ENCODE measurements around the gene DICER1. TPM values are rescaled to one million over a fixed set of nuclear protein-coding genes. Genes with fewer than 3 reads are reported as not detected.

Gene DICER1
- total RNA-seq, 4 donors from 2014 or later, result 64.3 to 125 (median 78.0) TPM

DNA sequence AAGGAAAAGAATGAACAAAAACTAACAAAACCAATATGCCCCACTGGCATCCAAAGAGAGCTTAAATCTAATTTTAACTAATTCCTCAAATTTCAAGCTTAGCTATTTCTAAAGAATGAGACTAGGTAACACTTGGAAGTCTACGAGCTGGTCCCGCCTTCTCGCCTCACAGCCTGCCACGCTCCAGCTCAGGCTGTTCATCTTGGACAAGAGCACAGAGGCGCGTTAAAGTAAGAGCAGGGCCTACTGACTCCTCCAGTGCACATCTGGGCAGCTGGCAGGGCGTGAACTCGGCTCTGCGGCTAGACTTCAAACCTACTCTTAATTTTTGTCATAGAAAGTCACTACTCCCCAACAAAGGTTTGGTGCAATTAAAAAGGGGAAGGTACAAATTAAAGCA is 64.6 kb downstream of the DICER1 start:
- no peaks in the 10 kb centered on the region for H3K4me1 ChIP-seq
- no peaks in the 10 kb centered on the region for H3K9me3 ChIP-seq
- no peak for DNase-seq
- TF ChIP-seq, protein P1, sequence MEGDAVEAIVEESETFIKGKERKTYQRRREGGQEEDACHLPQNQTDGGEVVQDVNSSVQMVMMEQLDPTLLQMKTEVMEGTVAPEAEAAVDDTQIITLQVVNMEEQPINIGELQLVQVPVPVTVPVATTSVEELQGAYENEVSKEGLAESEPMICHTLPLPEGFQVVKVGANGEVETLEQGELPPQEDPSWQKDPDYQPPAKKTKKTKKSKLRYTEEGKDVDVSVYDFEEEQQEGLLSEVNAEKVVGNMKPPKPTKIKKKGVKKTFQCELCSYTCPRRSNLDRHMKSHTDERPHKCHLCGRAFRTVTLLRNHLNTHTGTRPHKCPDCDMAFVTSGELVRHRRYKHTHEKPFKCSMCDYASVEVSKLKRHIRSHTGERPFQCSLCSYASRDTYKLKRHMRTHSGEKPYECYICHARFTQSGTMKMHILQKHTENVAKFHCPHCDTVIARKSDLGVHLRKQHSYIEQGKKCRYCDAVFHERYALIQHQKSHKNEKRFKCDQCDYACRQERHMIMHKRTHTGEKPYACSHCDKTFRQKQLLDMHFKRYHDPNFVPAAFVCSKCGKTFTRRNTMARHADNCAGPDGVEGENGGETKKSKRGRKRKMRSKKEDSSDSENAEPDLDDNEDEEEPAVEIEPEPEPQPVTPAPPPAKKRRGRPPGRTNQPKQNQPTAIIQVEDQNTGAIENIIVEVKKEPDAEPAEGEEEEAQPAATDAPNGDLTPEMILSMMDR (IDR thresholded peaks at IDR 0.05), result no peak
- no peak for TF ChIP-seq POLR2A (IDR thresholded peaks at IDR 0.05)
- H3K27ac ChIP-seq, result no peak overlapping the region
- H3K36me3 ChIP-seq, result peaks cover 0 to 81% (median 0%) of the 10 kb centered on the region in 3 donors
- no peak overlapping the region for H3K4me3 ChIP-seq
- H3K27me3 ChIP-seq, result no peaks in the 10 kb centered on the region

- H3K36me3 ChIP-seq, result peaks cover 0 to 85% (median 0%) of the 10 kb centered on the region in 3 donors
- no peak overlapping the region for H3K4me3 ChIP-seq
- no peak overlapping the region for H3K27ac ChIP-seq
- H3K4me1 ChIP-seq, result no peaks in the 10 kb centered on the region
- TF ChIP-seq POLR2A (IDR thresholded peaks at IDR 0.05), result no peak
- TF ChIP-seq, protein P1 (IDR thresholded peaks at IDR 0.05), result no peak
- H3K9me3 ChIP-seq, result no peaks in the 10 kb centered on the region
- H3K27me3 ChIP-seq, result no peaks in the 10 kb centered on the region
- no peak for DNase-seq
These were observed 65.7 kb downstream of the DICER1 start for GRCh38 chr14:95091581-95091980.

GRCh38 chr14:95088665-95089064 is 68.7 kb downstream of the DICER1 start:
- Histone ChIP-seq H3K4me1 (no peaks in the 10 kb centered on the region), H3K36me3 (peaks cover 0 to 73% (median 0%) of the 10 kb centered on the region in 3 donors)
- no peak for DNase-seq

GRCh38 chr14:95087619-95088018 is 69.7 kb downstream of the DICER1 start:
- no peak overlapping the region for H3K4me3 ChIP-seq
- TF ChIP-seq, protein P1 (IDR thresholded peaks at IDR 0.05), result no peak
- no peak for TF ChIP-seq POLR2A (IDR thresholded peaks at IDR 0.05)
- peaks cover 0 to 63% (median 0%) of the 10 kb centered on the region in 3 donors for H3K36me3 ChIP-seq
- no peak overlapping the region for H3K27ac ChIP-seq
- DNase-seq, result no peak
- no peaks in the 10 kb centered on the region for H3K27me3 ChIP-seq
- H3K9me3 ChIP-seq, result no peaks in the 10 kb centered on the region
- H3K4me1 ChIP-seq, result no peaks in the 10 kb centered on the region

More at GRCh38 chr14:95088665-95089064, 68.7 kb downstream of the DICER1 start:
- Histone ChIP-seq H3K27me3 (no peaks in the 10 kb centered on the region), H3K27ac (no peak overlapping the region), H3K9me3 (no peaks in the 10 kb centered on the region), H3K4me3 (no peak overlapping the region)
- TF ChIP-seq POLR2A (IDR thresholded peaks at IDR 0.05), result no peak
- TF ChIP-seq, protein P1 (IDR thresholded peaks at IDR 0.05), result no peak

DNA sequence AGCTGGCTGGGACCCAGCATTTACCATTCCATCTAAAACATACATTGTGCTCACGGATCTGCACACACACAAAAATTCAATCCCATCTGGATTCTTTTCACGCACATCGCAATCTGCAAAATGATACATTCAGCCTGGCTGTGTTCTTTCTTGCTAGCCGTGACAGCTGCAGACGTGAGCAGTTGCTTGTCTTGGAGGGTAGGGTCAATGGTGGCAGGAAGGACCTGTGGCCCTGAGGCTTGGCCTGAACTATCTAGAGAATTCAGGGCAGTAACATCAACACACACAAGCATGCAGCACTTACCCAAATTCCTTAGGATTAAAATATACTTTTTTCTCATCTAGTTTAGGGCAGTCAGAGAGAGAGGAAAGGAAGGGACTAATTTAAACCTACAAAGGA is 72.0 kb downstream of the DICER1 start:
- H3K27me3 ChIP-seq, result no peaks in the 10 kb centered on the region
- H3K4me3 ChIP-seq, result no peak overlapping the region
- H3K27ac ChIP-seq, result no peak overlapping the region
- TF ChIP-seq POLR2A (IDR thresholded peaks at IDR 0.05), result no peak
- TF ChIP-seq, protein P1 (IDR thresholded peaks at IDR 0.05), result no peak
- no peaks in the 10 kb centered on the region for H3K9me3 ChIP-seq
- H3K36me3 ChIP-seq, result peaks cover 0 to 40% (median 0%) of the 10 kb centered on the region in 3 donors
- DNase-seq, result no peak
- H3K4me1 ChIP-seq, result no peaks in the 10 kb centered on the region

- no peaks in the 10 kb centered on the region for H3K4me1 ChIP-seq
- no peaks in the 10 kb centered on the region for H3K27me3 ChIP-seq
- TF ChIP-seq POLR2A (IDR thresholded peaks at IDR 0.05), result no peak
- TF ChIP-seq, protein P1 (IDR thresholded peaks at IDR 0.05), result no peak
- H3K36me3 ChIP-seq, result no peaks in the 10 kb centered on the region
- H3K27ac ChIP-seq, result no peak overlapping the region
- H3K9me3 ChIP-seq, result no peaks in the 10 kb centered on the region
- no peak for DNase-seq
- H3K4me3 ChIP-seq, result no peak overlapping the region
These were observed 78.5 kb downstream of the DICER1 start for GRCh38 chr14:95078867-95079266.

Measured in Peyer's patch (tissue), 4 donors.